Measurements from ENCODE around the gene RRAD.

The RRAD gene

GRCh38 chr16:66926171-66926947, 1.0 kb upstream of the RRAD start:
- Histone ChIP-seq H3K27ac (replicated peaks) (no peak overlapping the region), H3K4me3 (replicated peaks; ENCODE audit: insufficient read depth, low read length) (no peak overlapping the region), H3K27me3 (ENCODE audit: insufficient read depth, poor library complexity, severe bottlenecking) (peaks cover 31% of the 10 kb centered on the region)
- TF ChIP-seq GABPA (IDR thresholded peaks at IDR 0.05; ENCODE audit: low read depth) = no peak
- TF ChIP-seq, protein P1, sequence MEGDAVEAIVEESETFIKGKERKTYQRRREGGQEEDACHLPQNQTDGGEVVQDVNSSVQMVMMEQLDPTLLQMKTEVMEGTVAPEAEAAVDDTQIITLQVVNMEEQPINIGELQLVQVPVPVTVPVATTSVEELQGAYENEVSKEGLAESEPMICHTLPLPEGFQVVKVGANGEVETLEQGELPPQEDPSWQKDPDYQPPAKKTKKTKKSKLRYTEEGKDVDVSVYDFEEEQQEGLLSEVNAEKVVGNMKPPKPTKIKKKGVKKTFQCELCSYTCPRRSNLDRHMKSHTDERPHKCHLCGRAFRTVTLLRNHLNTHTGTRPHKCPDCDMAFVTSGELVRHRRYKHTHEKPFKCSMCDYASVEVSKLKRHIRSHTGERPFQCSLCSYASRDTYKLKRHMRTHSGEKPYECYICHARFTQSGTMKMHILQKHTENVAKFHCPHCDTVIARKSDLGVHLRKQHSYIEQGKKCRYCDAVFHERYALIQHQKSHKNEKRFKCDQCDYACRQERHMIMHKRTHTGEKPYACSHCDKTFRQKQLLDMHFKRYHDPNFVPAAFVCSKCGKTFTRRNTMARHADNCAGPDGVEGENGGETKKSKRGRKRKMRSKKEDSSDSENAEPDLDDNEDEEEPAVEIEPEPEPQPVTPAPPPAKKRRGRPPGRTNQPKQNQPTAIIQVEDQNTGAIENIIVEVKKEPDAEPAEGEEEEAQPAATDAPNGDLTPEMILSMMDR (IDR thresholded peaks at IDR 0.05; ENCODE audit: insufficient read depth, low read length) = no peak
- TF ChIP-seq POLR2AphosphoS5 (IDR thresholded peaks at IDR 0.05; ENCODE audit: low read depth) = no peak
- TF ChIP-seq, protein P2, sequence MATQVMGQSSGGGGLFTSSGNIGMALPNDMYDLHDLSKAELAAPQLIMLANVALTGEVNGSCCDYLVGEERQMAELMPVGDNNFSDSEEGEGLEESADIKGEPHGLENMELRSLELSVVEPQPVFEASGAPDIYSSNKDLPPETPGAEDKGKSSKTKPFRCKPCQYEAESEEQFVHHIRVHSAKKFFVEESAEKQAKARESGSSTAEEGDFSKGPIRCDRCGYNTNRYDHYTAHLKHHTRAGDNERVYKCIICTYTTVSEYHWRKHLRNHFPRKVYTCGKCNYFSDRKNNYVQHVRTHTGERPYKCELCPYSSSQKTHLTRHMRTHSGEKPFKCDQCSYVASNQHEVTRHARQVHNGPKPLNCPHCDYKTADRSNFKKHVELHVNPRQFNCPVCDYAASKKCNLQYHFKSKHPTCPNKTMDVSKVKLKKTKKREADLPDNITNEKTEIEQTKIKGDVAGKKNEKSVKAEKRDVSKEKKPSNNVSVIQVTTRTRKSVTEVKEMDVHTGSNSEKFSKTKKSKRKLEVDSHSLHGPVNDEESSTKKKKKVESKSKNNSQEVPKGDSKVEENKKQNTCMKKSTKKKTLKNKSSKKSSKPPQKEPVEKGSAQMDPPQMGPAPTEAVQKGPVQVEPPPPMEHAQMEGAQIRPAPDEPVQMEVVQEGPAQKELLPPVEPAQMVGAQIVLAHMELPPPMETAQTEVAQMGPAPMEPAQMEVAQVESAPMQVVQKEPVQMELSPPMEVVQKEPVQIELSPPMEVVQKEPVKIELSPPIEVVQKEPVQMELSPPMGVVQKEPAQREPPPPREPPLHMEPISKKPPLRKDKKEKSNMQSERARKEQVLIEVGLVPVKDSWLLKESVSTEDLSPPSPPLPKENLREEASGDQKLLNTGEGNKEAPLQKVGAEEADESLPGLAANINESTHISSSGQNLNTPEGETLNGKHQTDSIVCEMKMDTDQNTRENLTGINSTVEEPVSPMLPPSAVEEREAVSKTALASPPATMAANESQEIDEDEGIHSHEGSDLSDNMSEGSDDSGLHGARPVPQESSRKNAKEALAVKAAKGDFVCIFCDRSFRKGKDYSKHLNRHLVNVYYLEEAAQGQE (IDR thresholded peaks at IDR 0.05; ENCODE audit: insufficient replicate concordance, low read depth) = no peak
- TF ChIP-seq SPI1 (IDR thresholded peaks at IDR 0.05; ENCODE audit: borderline replicate concordance, low read depth) = no peak
- DNase-seq (ENCODE audit: low read depth in 1 of 2, low spot score in 1 of 2) = no peak

- Histone ChIP-seq H3K27ac (replicated peaks) (no peak overlapping the region), H3K27me3 (ENCODE audit: insufficient read depth, poor library complexity, severe bottlenecking) (peaks cover 36% of the 10 kb centered on the region), H3K4me3 (replicated peaks; ENCODE audit: insufficient read depth, low read length) (no peak overlapping the region)
- TF ChIP-seq, protein P1 (IDR thresholded peaks at IDR 0.05; ENCODE audit: insufficient read depth, low read length) = peak; percentile 23
- no peak for TF ChIP-seq GABPA (IDR thresholded peaks at IDR 0.05; ENCODE audit: low read depth)
- DNase-seq (ENCODE audit: low read depth in 1 of 2, low spot score in 1 of 2) = no peak
Observed at GRCh38 chr16:66924527-66925321, 611 bp downstream of the RRAD start.

- peak in 1 of 2 experiments; percentile 11 for DNase-seq (ENCODE audit: low read depth in 1 of 2, low spot score in 1 of 2)
- Histone ChIP-seq H3K27ac (replicated peaks) (no peak overlapping the region), H3K4me3 (replicated peaks; ENCODE audit: insufficient read depth, low read length) (no peak overlapping the region), H3K27me3 (ENCODE audit: insufficient read depth, poor library complexity, severe bottlenecking) (peaks cover 36% of the 10 kb centered on the region)
- TF ChIP-seq GABPA (IDR thresholded peaks at IDR 0.05; ENCODE audit: low read depth) (no peak), POLR2AphosphoS5 (IDR thresholded peaks at IDR 0.05; ENCODE audit: low read depth) (no peak), SPI1 (IDR thresholded peaks at IDR 0.05; ENCODE audit: borderline replicate concordance, low read depth) (no peak)
- TF ChIP-seq, protein P1 (IDR thresholded peaks at IDR 0.05; ENCODE audit: insufficient read depth, low read length) = no peak
- TF ChIP-seq, protein P2 (IDR thresholded peaks at IDR 0.05; ENCODE audit: insufficient replicate concordance, low read depth) = no peak
Observed at GRCh38 chr16:66923866-66924265, 1.5 kb downstream of the RRAD start.

All from HL-60 (cell line).